ENCODE measurements around the gene FER. TPM values are rescaled to one million over a fixed set of nuclear protein-coding genes. Genes with fewer than 3 reads are reported as not detected.

Gene FER
- total RNA-seq, 1 donor from 2014 or later = 38.2 TPM

DNA sequence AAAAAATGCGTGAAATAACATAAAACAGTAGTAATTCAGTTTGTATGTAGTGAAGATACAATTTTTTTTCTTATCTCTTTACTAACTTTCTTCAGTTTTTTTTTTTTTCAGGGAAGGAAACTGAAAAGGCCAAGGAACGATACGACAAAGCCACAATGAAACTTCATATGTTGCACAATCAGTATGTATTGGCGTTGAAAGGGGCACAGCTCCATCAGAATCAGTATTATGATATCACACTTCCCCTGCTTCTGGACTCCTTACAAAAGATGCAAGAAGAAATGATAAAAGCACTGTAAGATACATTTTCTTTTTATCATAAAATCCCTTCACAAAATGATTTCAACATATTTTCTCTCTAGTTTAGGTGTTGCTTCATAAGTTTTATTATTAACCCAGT lies 120.0 kb downstream of the FER start:
- no peak overlapping the region for H3K27ac Mint-ChIP-seq (ENCODE audit: unreplicated experiment)
- no peak overlapping the region for H3K4me3 Mint-ChIP-seq (ENCODE audit: unreplicated experiment)
- no peaks in the 10 kb centered on the region for H3K4me1 Mint-ChIP-seq (ENCODE audit: unreplicated experiment)
- no peaks in the 10 kb centered on the region for H3K27me3 Mint-ChIP-seq (ENCODE audit: unreplicated experiment)
- TF ChIP-seq, protein P1, sequence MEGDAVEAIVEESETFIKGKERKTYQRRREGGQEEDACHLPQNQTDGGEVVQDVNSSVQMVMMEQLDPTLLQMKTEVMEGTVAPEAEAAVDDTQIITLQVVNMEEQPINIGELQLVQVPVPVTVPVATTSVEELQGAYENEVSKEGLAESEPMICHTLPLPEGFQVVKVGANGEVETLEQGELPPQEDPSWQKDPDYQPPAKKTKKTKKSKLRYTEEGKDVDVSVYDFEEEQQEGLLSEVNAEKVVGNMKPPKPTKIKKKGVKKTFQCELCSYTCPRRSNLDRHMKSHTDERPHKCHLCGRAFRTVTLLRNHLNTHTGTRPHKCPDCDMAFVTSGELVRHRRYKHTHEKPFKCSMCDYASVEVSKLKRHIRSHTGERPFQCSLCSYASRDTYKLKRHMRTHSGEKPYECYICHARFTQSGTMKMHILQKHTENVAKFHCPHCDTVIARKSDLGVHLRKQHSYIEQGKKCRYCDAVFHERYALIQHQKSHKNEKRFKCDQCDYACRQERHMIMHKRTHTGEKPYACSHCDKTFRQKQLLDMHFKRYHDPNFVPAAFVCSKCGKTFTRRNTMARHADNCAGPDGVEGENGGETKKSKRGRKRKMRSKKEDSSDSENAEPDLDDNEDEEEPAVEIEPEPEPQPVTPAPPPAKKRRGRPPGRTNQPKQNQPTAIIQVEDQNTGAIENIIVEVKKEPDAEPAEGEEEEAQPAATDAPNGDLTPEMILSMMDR (IDR thresholded peaks at IDR 0.05) = no peak
- peaks cover 5% of the 10 kb centered on the region for H3K9me3 Mint-ChIP-seq (ENCODE audit: unreplicated experiment)
- DNase-seq (ENCODE audit: extremely low spot score, unreplicated experiment) = no peak
- peaks cover 39% of the 10 kb centered on the region for H3K36me3 Mint-ChIP-seq (ENCODE audit: unreplicated experiment)

DNA sequence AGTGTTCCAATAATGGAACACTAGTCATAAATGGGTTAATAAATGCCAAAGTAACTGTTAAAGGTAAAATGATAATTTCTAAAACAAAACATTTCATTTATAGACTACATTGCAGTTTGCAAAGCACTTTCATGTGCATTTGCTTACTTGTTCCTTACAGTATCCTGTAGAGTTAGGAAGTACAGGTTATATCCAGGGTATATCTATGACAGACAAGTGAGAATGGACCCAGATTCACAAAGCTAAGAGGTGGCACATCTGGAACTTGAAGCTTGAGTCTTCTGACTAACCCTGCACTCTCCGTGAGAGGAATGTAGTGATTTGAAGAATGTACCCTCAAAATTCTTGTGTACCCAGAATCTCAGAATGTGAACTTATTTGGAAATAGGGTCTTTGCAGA lies 121.4 kb downstream of the FER start:
- no peak overlapping the region for H3K4me3 Mint-ChIP-seq (ENCODE audit: unreplicated experiment)
- H3K4me1 Mint-ChIP-seq (ENCODE audit: unreplicated experiment) = no peaks in the 10 kb centered on the region
- H3K27ac Mint-ChIP-seq (ENCODE audit: unreplicated experiment) = no peak overlapping the region
- H3K27me3 Mint-ChIP-seq (ENCODE audit: unreplicated experiment) = no peaks in the 10 kb centered on the region
- H3K9me3 Mint-ChIP-seq (ENCODE audit: unreplicated experiment) = peaks cover 5% of the 10 kb centered on the region
- DNase-seq (ENCODE audit: extremely low spot score, unreplicated experiment) = no peak
- H3K36me3 Mint-ChIP-seq (ENCODE audit: unreplicated experiment) = peaks cover 35% of the 10 kb centered on the region
- TF ChIP-seq, protein P1 (IDR thresholded peaks at IDR 0.05) = no peak

DNA sequence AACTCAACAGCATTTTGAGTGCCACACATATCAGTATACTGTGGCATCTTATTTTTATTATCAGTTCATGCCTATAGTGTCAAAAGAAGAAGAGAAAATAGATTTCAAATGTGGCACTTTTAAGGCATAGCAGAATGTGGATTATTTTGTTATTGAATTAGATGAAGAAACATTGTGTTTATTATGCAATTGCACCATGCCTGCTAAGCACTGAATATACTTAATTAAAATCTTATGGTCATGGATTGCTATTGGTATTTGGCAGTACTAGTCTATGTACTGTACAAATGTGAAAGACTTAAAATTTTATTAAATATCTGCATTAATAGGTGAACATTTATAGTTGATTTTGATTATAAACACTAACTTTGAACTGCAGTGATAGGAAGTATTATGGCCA lies 128.8 kb downstream of the FER start:
- TF ChIP-seq, protein P1 (IDR thresholded peaks at IDR 0.05) = no peak
- Mint-ChIP-seq H3K27ac (ENCODE audit: unreplicated experiment) (no peak overlapping the region), H3K4me1 (ENCODE audit: unreplicated experiment) (no peaks in the 10 kb centered on the region), H3K9me3 (ENCODE audit: unreplicated experiment) (peaks cover 7% of the 10 kb centered on the region), H3K27me3 (ENCODE audit: unreplicated experiment) (no peaks in the 10 kb centered on the region), H3K36me3 (ENCODE audit: unreplicated experiment) (peaks cover 13% of the 10 kb centered on the region), H3K4me3 (ENCODE audit: unreplicated experiment) (no peak overlapping the region)
- DNase-seq (ENCODE audit: extremely low spot score, unreplicated experiment) = no peak

DNA sequence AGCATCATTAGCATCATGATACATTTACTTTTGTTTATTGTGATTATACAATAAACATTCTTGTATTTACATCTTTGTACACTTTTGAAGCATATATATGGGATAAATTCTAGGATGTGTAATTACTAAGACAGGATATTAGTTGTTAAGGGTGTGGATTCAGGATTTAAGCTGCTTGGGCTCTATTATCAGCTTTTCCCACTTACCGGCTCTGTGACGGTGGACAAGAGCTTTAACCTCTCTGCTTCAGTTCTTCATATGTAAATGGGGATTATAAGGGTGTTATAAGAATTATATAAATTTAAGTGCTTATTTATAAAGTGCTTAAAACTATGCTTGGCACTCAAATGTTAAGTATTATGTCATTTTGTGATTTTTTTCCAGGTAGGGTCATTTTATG lies 131.1 kb downstream of the FER start:
- Mint-ChIP-seq H3K36me3 (ENCODE audit: unreplicated experiment) (peaks cover 16% of the 10 kb centered on the region), H3K4me3 (ENCODE audit: unreplicated experiment) (no peak overlapping the region), H3K9me3 (ENCODE audit: unreplicated experiment) (peaks cover 7% of the 10 kb centered on the region), H3K27me3 (ENCODE audit: unreplicated experiment) (no peaks in the 10 kb centered on the region), H3K27ac (ENCODE audit: unreplicated experiment) (no peak overlapping the region), H3K4me1 (ENCODE audit: unreplicated experiment) (peaks cover 2% of the 10 kb centered on the region)
- DNase-seq (ENCODE audit: extremely low spot score, unreplicated experiment) = no peak
- TF ChIP-seq, protein P1 (IDR thresholded peaks at IDR 0.05) = no peak

DNA sequence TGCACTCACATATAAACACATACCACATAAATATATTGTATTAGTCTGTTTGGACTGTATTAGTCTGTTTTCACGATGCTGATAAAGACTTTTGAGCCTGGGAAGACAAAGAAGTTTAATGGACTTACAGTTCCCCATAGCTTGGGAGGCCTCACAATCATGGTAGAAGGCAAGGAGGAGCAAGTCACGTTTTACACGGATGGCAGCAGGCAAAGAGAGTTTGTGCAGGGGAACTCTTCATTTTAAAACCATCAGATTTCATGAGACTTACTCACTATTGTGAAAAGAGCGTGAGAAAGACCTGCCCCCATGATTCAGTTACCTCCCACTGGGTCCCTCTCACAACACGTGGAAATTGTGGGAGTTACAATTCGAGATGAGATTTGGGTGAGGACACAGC lies 133.4 kb downstream of the FER start:
- Mint-ChIP-seq H3K27me3 (ENCODE audit: unreplicated experiment) (no peaks in the 10 kb centered on the region), H3K4me1 (ENCODE audit: unreplicated experiment) (peaks cover 14% of the 10 kb centered on the region), H3K4me3 (ENCODE audit: unreplicated experiment) (no peak overlapping the region), H3K9me3 (ENCODE audit: unreplicated experiment) (peaks cover 4% of the 10 kb centered on the region), H3K36me3 (ENCODE audit: unreplicated experiment) (peaks cover 17% of the 10 kb centered on the region), H3K27ac (ENCODE audit: unreplicated experiment) (no peak overlapping the region)
- DNase-seq (ENCODE audit: extremely low spot score, unreplicated experiment) = no peak
- TF ChIP-seq, protein P1 (IDR thresholded peaks at IDR 0.05) = no peak

Data from osteocyte (in vitro differentiated cells).